B cell (primary cell): ENCODE results near the gene SPEM3. TPM values are rescaled to one million over a fixed set of nuclear protein-coding genes. Genes with fewer than 3 reads are reported as not detected.
A peak's percentile ranks its signal among the peaks of the same experiment; 100 is the strongest.

Experiments
- ATAC-seq: fragments of 200-7000 bp; cut with Tn5 transposase; one replicate; pipeline ENCODE4 v1.10.0; 2021; ENCODE audit warnings: low read depth, mild to moderate bottlenecking, moderate number of reproducible peaks, moderate library complexity
- CTCF ChIA-PET: fragments of 350-600 bp; sonication (Branson Sonifier 250); formaldehyde crosslinking; loops from one replicate; lab custom pipeline; 2021; ENCODE audit warnings: antibody characterized with exemption, inconsistent platforms; lab: Charles Lee
- POLR2A ChIA-PET: fragments of 350-600 bp; sonication (Branson Sonifier 250); formaldehyde crosslinking; loops from one replicate; lab custom pipeline; 2021; ENCODE audit warnings: antibody characterized with exemption; lab: Charles Lee
- DNase-seq: peaks from one replicate; pipeline ENCODE4 v3.0.0; 2013
- H2AFZ ChIP-seq: 2 replicates; pipeline ENCODE4 v1.6.1; 2012; ENCODE audit warnings: mild to moderate bottlenecking, low read depth, low read length; ENCODE audit not compliant: insufficient read depth, poor library complexity, severe bottlenecking
- H3K27ac ChIP-seq, 2 donors: 1 replicate in 1 of 2; 2 replicates in 1 of 2; pipeline ENCODE4 v1.5.1; 2012 to 2013; ENCODE audit warnings: low read length in 2 of 2, mild to moderate bottlenecking in 2 of 2, moderate library complexity in 1 of 2
- H3K27me3 ChIP-seq, 4 experiments: fragments of 200-600 bp in 1 of 4; sonication (generic) in 1 of 4; replicated peaks in 1 of 4; 1 replicate in 2 of 4; 2 replicates in 2 of 4; pipeline versions ENCODE4 v1.6.1 to v1.7.0; 2013 to 2016; ENCODE audit warnings: low read length in 3 of 4, mild to moderate bottlenecking in 2 of 4, mixed read lengths in 1 of 4, moderate library complexity in 1 of 4; ENCODE audit not compliant: insufficient read depth in 4 of 4, control insufficient read depth in 3 of 4; ENCODE audit errors: control extremely low read depth in 1 of 4
- H3K36me3 ChIP-seq, 2 experiments: replicated peaks in 1 of 2; 1 replicate in 1 of 2; 2 replicates in 1 of 2; pipeline versions ENCODE4 v1.6.1 to v1.7.1; 2013; ENCODE audit warnings: low read length in 1 of 2; ENCODE audit not compliant: insufficient read depth in 2 of 2, control insufficient read depth in 1 of 2; ENCODE audit errors: control extremely low read depth in 1 of 2, extremely low read depth in 1 of 2
- H3K4me1 ChIP-seq, 2 donors: fragments of 200-600 bp in 1 of 2; sonication (generic) in 1 of 2; 1 replicate in 1 of 2; 2 replicates in 1 of 2; pipeline versions ENCODE4 v1.5.1 to v1.6.1; 2013 to 2017; ENCODE audit warnings: low read length in 2 of 2; ENCODE audit not compliant: control insufficient read depth in 2 of 2, insufficient read depth in 2 of 2
- H3K4me2 ChIP-seq: replicated peaks from 2 replicates; pipeline ENCODE3; 2012; ENCODE audit warnings: mild to moderate bottlenecking, low read depth, low read length; ENCODE audit not compliant: poor library complexity, severe bottlenecking
- H3K4me3 ChIP-seq, 5 experiments: fragments of 200-600 bp in 1 of 5; sonication (generic) in 1 of 5; 1 replicate in 3 of 5; 2 replicates in 2 of 5; pipeline versions ENCODE4 v1.5.1 to v1.7.0; 2011 to 2016; ENCODE audit warnings: low read length in 4 of 5, mild to moderate bottlenecking in 4 of 5, low read depth in 2 of 5, control low read depth in 1 of 5, moderate library complexity in 1 of 5; ENCODE audit not compliant: insufficient read depth in 1 of 5; ENCODE audit errors: control extremely low read depth in 1 of 5, extremely low read depth in 1 of 5
- H3K79me2 ChIP-seq: fragments of 200-600 bp; sonication (generic); one replicate; pipeline ENCODE4 v1.6.0; 2016; ENCODE audit warnings: low read length; ENCODE audit not compliant: control insufficient read depth, insufficient read depth
- H3K9ac ChIP-seq: fragments of 200-600 bp; sonication (generic); 2 replicates; pipeline ENCODE4 v1.6.1; 2017; ENCODE audit warnings: mild to moderate bottlenecking, low read length, moderate library complexity
- H3K9me3 ChIP-seq, 3 donors: one replicate each; pipeline versions ENCODE4 v1.6.1 to v1.7.1; 2013; ENCODE audit warnings: low read length in 2 of 3; ENCODE audit not compliant: control insufficient read depth in 2 of 3, insufficient read depth in 1 of 3; ENCODE audit errors: control extremely low read depth in 1 of 3
- H4K20me1 ChIP-seq: 2 replicates; pipeline ENCODE4 v1.6.0; 2012; ENCODE audit warnings: mild to moderate bottlenecking, low read length; ENCODE audit not compliant: insufficient read depth, control insufficient read depth, poor library complexity, severe bottlenecking
- H3K27ac Mint-ChIP-seq: one replicate; pipeline ENCODE4 v1.8.0; 2021; ENCODE audit warnings: mixed read lengths
- H3K27me3 Mint-ChIP-seq: one replicate; pipeline ENCODE4 v1.8.0; 2021; ENCODE audit warnings: mixed read lengths
- H3K4me1 Mint-ChIP-seq: one replicate; pipeline ENCODE4 v1.8.0; 2021; ENCODE audit warnings: mixed read lengths
- H3K4me3 Mint-ChIP-seq: one replicate; pipeline ENCODE4 v1.8.0; 2021; ENCODE audit warnings: mixed read lengths
- H3K9me3 Mint-ChIP-seq: one replicate; pipeline ENCODE4 v1.8.0; 2022; ENCODE audit warnings: mixed read lengths; ENCODE audit not compliant: insufficient read depth
- CTCF ChIP-seq: fragments of 200-600 bp; IDR thresholded peaks from one replicate; pipeline ENCODE4 v1.8.0; 2022; ENCODE audit warnings: antibody characterized with exemption, mild to moderate bottlenecking
- EZH2 ChIP-seq: IDR thresholded peaks from 2 replicates; pipeline ENCODE4 v1.6.1; 2012; ENCODE audit warnings: borderline replicate concordance, low read depth, mild to moderate bottlenecking, moderate library complexity, low read length; ENCODE audit not compliant: insufficient read depth, poor library complexity, severe bottlenecking
- WGBS: methylation state at CpG from one replicate; pipeline ENCODE4 v1.1.5; 2013; ENCODE audit warnings: missing lambda C conversion rate; ENCODE audit not compliant: insufficient coverage; 5-methylcytosine and 5-hydroxymethylcytosine counted together
- intact Hi-C: fragments of 100-400 bp; cut with micrococcal nuclease; formaldehyde crosslinking; loops from one replicate; pipeline ENCODE4 v1.10.0; 2022
- polyA plus RNA-seq: library from polyadenylated mRNA; depleted of rRNA; stranded (reverse); fragments of >200 nt; gene quantifications from 2 replicates; pipeline ENCODE4 v1.2.3, GENCODE V29; 2012
- total RNA-seq, 2 donors: library from RNA; stranded (reverse); fragments of 120-200 nt in 1 of 2; gene quantifications; 1 replicate in 1 of 2; 2 replicates in 1 of 2; pipeline versions ENCODE4 v1.2.3 to v1.2.4, GENCODE V29; 2013 to 2022

Gene SPEM3
- total and polyA plus RNA-seq, 2 donors (not counting 1 experiment from before 2014, with no cell fraction given), result not detected

- Histone ChIP-seq H3K9ac (peak within 1 kb of the TSS; percentile 88), H3K4me1 (peaks cover 12 to 16% of the 10 kb centered on the region in 2 donors), H3K27ac (peak within 1 kb of the TSS; percentile 55 to 83), H4K20me1 (no peaks in the 10 kb centered on the region), H3K4me2 (peak within 1 kb of the TSS; percentile 75), H3K9me3 (no peaks in the 10 kb centered on the region), H3K79me2 (peaks cover 10% of the 10 kb centered on the region), H2AFZ (peak within 1 kb of the TSS; percentile 91), H3K27me3 (no peaks in the 10 kb centered on the region), H3K36me3 (peaks cover 0 to 28% of the 10 kb centered on the region in 2 experiments), H3K4me3 (peak within 1 kb of the TSS; percentile 31 to 84 (median 81))
- H3K4me3 Mint-ChIP-seq, result peak within 1 kb of the TSS; percentile 96
- WGBS, result under 1% methylated on average over 71 of the region's 71 CpGs
- H3K4me1 Mint-ChIP-seq, result peaks cover 12% of the 10 kb centered on the region
- intact Hi-C loops, result loop anchor here (1.0 kb wide), 5 partner anchors 10 to 89 kb away; partner anchors contain the start of gene TMEM256
- ATAC-seq (peak; percentile 89), DNase-seq (peak; percentile 90)
- H3K9me3 Mint-ChIP-seq, result no peaks in the 10 kb centered on the region
- peak within 1 kb of the TSS; percentile 95 for H3K27ac Mint-ChIP-seq
- H3K27me3 Mint-ChIP-seq, result no peaks in the 10 kb centered on the region
- ChIA-PET POLR2A (interaction anchor here (0.6 to 1.4 kb wide), 5 partner anchors 9 to 292 kb away, joined by 3 to 15 read pairs (median 5); partner anchors contain the start of genes POLR2A and TMEM256), CTCF (interaction anchor here (1.4 to 3.2 kb wide), 2 partner anchors 39 to 195 kb away, joined by 3 to 13 read pairs; partner anchors contain the start of gene TMEM95)
- TF ChIP-seq EZH2, result no peak
- TF ChIP-seq CTCF, result peak; percentile 20
Observed at GRCh38 chr17:7394452-7395191, 34.0 kb upstream of the SPEM3 start, which contains the start of gene PLSCR3. TSS of gene PLSCR3 (minus strand) at chr17:7394525. CDS start at chr17:7394110, 415 bp downstream.

- CTCF ChIA-PET, result interaction anchor here (3.2 kb wide), 1 partner anchor 40 kb away, joined by 13 read pairs; the partner anchor contains the start of gene TMEM95
- H3K27ac Mint-ChIP-seq, result no peak overlapping the region
- no peak for ATAC-seq
Observed at GRCh38 chr17:7396147-7396546, 32.5 kb upstream of the SPEM3 start.

More at GRCh38 chr17:7396147-7396546, 32.5 kb upstream of the SPEM3 start:
- Histone ChIP-seq H3K79me2 (peaks cover 10% of the 10 kb centered on the region), H4K20me1 (no peaks in the 10 kb centered on the region), H3K4me1 (peaks cover 12 to 16% of the 10 kb centered on the region in 2 donors), H3K9me3 (no peaks in the 10 kb centered on the region), H2AFZ (no peak overlapping the region), H3K4me3 (no peak overlapping the region), H3K4me2 (no peak overlapping the region), H3K27ac (no peak overlapping the region), H3K27me3 (no peaks in the 10 kb centered on the region), H3K36me3 (peaks cover 0 to 14% of the 10 kb centered on the region in 2 experiments), H3K9ac (no peak overlapping the region)
- no peaks in the 10 kb centered on the region for H3K9me3 Mint-ChIP-seq
- POLR2A ChIA-PET, result no interaction called here
- peak overlapping the region; percentile 52 for H3K4me3 Mint-ChIP-seq
- TF ChIP-seq CTCF (no peak), EZH2 (no peak)
- WGBS, result 95% methylated on average over 4 of the region's 4 CpGs
- H3K27me3 Mint-ChIP-seq, result no peaks in the 10 kb centered on the region
- peaks cover 12% of the 10 kb centered on the region for H3K4me1 Mint-ChIP-seq
- intact Hi-C loops, result no loop called here
- no peak for DNase-seq
